GM21515 (cell line): ENCODE results near the gene MSI2.
A peak's percentile ranks its signal among the peaks of the same experiment; 100 is the strongest.

Source experiments
- ATAC-seq: cut with Tn5 transposase; IDR thresholded peaks from one replicate; pipeline ENCODE4 v1.9.1; 2021; ENCODE audit not compliant: unreplicated experiment

MSI2 gene

DNA sequence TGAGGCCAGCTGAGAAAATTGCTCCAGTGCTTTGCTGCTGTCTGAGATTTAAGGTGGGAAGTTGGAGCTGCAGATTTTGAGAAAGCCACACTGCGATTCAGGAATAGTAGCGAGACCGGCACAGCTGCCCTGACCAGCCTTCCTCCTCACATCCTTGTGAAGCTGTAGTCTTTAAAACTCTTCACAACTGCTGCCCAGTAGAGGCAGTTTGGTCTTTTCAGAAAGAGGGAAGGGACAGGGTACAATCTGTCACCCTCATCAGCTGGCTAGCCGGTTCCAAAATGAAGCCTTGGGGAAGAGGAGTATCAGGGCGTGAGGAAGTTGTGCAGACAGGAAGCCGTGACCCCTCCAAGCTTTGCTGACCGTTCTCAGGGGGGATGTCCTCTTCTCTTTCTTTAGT, 195.3 kb downstream of the MSI2 start:
- no peak for ATAC-seq

DNA sequence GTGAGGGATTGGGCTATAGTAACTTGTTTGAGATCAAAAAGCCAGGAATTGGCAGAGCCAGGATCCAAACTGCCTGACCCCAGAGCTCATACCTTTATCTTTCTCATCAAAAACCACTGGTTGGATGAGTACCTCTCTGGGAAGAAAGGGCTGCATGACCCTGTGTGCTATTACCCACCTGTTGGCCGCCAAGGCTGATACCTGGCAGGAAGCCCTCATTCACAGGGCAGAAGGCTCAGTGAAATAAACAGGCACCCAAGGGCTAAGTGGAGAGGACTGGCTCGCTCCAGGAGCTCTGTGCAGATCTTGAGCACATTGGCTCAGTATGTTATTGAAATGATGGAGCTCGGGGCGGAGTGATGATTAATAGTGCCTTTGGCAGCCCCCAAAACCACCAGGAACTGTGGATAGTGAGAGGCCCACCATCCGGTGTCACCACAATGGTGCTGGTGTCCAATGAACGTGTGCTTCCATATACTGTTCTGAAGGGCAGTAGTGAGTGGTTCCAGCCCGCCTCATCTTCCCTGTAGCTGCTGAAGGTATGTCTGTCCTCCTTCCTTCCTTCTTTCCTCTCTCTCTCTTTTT, 197.6 kb downstream of the MSI2 start:
- ATAC-seq = no peak

DNA sequence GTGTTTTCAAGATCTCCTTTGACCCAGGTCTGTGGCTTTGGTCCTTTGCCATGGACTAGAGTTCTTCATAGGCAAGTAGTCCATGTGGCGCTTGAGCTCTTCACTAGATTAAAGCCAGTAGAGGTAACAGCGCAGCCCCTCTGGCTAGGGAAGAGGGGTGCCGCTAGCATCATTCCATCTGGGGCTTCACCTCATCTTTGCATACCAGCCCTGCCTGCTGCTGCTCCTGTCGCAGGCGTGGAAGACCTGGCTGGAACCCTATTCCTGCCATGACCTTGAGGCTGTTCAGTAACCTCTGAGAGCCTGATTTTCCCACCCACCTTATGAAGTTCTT, 198.4 kb downstream of the MSI2 start:
- no peak for ATAC-seq

DNA sequence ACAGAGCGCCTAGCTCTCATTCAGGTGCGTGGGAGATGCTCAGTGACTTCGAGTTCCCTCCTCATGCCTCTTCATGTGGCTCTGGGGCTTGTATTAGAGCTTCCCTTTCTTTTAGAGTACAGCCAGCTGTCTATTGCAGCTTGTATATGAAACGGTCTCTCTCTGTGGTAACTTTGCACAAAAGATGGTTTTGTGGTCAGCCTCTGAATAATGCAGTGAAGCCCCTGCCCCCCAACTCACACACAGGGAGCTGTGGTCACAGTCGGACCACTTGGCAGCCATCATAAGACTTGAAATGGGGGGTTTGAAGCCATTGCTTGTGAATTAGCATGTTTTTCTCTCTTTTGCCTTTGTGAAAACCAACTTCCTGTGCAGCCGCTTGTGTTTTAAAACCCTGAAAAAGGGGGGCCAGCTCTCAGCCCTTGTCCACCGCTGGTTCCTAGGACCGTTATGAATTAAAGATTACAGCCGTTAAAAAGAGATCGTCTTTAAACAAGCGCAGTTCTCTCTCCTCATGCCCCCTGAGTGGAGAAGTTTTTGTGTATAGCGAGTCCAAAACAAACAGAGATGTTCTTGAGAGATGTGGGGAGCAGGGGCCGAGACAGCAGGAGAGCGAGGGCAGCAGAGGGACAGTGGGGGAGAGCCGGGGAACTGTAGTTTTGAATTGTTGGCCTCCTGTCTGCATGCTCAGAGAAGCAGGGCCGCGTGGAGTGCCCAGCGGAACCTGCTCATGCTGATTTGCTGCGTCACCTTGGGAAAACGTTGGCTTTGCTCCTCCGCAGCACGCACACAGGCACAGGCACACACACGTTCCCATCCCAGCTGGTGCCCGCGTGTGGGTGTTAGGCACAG, 199.0 kb downstream of the MSI2 start:
- ATAC-seq = peak; percentile 70

DNA sequence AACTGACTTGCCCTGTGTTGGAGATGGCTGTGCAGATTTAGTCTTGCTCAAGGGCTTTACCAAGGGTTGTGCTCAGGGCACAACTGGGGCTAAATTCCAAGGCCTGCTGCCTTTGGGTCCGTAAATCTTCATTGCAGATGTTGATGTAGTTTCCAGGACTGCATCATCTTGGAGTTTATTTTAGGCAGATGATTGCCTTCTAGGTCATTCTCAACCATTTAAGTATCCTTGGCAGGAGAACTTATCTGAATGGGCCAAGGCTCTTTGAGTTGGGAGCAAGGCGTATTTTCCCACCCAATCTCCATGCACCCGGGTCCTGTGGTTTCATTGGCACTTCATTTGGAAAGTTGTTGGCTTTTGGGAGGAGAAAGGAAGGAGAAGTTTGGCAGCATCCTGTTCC, 200.3 kb downstream of the MSI2 start:
- no peak for ATAC-seq

DNA sequence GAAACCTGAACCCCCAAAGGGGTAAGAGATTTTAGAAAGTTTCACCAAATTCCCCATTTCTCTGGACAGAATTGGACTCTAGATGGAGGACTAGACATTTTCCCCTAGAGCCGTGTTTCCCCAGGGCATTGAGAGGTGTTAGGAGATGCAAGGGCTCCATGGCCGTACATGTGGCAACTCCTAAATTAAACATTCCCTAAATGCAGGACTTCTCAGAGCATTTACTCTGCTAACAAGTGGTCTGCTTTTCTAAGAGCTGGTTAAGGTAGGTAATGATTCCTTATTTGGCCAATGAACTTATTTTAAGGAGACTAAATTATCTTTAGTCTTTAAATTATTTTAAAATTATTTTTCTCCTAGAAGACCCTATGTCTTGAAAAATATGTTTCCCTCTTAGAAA, 200.9 kb downstream of the MSI2 start:
- no peak for ATAC-seq

DNA sequence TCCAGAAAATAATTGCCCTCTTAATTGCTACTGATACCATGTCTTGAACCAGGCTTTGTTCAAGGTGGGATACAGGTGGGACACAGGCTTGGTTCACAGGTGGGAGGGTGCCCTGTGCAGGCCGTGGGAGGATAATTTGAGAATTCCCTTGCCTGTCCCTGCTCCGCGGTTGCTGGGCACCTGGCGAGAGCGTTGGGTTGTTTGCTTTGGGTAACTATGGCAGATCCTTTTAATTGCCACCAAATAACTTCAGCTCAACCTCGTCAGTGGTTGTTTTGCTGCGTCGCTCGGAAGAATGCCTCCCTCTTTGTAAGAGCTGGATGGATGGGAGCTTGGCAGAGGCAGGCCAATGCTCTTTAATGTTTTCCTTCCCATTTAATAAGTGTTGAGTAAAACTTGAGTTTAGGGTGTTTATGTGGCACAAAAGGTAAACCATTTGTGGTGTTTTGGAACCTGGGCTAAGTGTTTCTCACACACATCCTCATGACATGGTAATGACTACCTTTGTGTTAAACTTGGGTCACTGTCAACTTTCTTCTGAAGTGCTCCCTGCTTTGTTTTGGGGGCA, 202.5 kb downstream of the MSI2 start:
- no peak for ATAC-seq

DNA sequence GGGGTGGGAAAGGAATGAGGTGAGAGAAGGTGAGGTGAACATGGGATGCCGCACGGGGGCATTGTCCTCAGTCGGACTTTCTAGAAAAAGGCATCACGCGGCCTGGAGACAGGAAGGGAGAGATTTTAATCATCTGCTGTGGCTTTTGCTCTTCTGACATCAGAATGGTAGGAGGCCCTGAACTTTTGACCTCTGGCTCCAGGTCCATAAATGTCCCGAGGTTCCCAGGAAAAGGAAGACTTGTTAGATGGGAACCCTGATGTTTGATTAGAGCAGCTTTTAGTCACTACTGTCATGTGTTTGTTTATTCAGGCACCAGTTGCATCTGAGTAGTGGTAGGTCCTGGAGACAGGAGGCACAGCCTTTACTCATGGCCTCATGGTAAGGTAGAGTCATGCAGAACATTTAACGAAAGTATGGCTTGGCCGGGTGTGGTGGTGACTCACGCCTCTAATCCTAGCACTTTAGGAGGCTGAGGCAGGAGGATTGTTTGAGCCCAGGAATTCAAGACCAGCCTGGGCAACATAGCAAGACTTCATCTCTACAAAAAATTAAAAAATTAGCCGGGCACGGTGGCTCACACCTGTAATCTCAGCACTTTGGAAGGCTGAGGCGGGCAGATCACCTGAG, 203.1 kb downstream of the MSI2 start:
- ATAC-seq = no peak

DNA sequence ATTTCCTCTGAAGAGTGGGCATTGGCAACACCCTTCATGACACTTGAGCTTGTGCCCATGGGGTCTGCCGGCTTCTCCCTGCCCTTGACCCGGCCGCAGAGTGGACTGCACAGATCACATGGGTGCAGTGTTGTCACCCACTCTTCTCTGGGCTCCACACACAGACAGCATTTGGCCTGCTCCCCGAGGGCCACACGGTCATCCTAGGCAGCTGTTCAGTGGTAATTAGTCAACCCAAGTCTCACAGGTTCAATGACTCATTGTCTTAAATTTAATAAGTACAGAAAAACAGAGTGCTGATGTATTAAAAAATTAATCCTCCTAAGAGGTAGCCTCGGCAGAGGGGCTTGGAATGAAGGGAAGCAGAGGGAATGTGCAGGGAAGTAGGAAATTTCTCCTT, 204.8 kb downstream of the MSI2 start:
- no peak for ATAC-seq

DNA sequence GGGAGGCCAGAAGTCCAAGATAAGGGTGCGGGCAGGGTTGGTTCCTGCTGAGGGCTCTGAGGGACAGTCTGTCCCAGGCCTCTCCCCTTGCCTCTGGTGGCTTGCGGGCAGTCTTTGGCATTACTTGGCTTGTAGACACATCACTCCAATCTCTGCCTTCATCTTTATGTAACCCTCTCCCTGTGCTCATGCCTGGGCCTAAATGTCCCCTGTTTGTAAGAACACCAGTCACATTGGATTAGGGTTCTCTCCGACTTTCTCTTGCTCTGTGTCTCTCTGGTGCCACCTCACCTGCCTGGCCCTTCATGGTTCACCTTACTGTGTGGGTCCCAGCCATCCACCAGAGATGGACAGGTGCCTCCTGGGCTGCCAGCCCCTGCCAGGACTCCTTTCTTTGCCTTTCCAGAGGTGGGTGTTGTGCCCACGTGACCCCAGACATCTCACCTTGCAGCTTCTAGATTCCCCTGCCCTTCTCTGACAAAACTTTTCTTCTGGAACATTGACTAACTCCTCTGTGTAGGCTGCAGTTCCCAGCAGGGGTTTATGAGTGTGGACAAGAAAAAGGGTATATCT, 205.8 kb downstream of the MSI2 start:
- no peak for ATAC-seq

DNA sequence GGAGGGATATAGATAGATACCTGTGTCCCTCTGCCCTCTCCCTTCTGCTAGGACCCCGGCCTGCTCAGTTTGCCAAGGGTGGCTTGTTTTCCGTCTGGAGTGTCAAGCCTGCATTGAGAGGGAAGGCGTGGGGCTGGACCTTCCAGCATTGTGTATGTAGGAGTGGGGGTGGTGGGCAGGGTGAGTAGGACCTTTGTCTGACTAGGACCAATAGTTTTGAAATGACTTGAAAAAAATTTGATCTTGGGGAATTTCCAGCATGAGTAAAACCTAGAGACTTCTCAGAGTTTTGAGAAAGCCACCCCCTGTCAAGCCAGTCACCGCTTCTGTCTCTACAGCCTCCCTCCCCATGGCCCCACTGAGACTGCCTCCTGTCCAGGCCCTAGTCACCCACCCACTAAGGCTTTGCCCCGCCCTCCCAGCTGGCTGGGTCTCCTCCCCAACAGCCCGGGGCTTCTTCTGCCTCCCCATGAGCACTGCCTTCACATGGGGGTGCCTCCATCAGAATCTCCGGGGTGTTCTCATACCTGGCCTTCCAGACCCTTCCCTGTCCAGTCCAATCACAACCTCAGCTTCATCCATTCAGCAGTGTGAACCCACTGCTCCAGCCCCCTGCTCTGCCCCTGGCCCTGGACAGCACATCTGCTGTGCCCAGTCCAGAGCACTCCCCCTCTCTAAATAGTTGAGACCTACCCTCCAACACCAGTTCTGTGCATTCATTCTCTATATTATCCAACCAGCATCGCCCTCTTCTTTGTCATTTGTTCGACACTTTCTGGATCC, 207.0 kb downstream of the MSI2 start:
- ATAC-seq = peak; percentile 81

DNA sequence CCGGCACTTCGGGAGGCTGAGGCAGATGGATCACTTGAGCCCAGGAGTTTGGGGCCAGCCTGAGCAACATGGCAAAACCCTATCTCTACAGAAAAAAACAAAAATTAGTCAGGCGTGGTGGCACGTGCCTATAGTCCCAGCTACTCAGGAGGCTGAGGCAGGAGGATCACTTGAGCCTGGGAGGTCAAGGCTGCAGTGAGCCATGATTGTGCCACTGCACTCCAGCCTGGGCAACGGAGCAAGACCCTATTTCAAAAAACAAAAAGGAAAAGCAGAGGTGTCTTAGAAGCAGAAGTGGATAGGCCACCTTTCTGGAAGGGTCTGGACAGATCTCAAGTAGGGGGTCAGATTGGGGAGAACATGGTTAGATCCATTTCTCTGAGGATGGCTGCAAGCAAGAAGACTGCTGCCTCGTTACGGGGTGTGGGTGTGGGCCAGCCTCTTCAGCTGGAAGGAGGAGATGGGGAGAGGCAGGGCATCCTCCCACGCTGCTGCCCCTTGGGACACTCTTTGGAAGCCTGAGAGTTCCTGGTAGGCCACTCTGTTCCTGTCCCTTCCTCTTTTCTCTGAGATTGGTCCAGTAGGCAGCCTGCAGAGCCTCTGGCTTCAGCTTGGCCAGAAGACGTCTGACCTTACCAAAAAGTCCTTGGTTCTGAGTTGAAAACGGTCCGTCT, 208.0 kb downstream of the MSI2 start:
- ATAC-seq = no peak

DNA sequence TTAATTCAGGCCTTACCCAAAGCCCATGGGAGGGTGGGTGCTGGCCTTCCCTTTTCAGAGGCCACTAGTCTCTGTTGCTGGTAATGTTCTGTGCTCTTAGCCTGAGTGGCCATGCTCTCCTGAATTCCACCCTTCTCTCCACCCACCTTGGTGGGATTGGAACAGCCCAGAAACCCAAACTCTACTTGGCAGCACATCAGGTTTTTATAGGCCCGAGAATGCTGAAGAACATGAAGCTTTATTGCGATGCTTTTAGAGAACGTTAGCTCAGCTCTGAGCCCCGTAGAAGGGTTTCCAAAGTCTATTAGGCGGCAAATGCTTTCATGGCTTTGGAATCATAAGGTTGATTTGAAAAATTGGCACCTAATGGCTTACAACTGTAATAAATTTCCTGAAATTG, 209.3 kb downstream of the MSI2 start:
- ATAC-seq = no peak

DNA sequence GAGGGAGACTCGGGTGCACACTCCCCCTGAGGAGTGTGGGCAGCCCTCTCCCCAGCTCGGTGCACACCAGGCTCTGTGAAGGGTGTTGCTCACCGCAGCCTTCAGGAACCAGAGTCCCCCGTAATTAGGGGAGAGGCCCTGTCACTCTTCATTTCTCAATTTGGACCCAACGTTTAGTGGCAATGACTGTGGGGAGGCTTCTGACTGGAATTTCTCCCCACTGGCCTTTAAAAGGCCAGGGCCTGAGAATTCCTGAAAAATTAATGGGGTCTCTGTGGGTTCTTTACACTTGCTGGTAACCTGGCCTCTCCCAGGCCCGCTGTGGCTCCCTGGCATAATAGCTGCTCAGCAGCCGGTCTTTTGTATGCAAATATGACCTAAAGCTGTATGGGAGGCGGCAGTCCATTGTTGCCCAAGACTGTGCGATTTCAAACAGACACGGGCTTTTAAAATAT, 209.7 kb downstream of the MSI2 start:
- ATAC-seq = no peak

DNA sequence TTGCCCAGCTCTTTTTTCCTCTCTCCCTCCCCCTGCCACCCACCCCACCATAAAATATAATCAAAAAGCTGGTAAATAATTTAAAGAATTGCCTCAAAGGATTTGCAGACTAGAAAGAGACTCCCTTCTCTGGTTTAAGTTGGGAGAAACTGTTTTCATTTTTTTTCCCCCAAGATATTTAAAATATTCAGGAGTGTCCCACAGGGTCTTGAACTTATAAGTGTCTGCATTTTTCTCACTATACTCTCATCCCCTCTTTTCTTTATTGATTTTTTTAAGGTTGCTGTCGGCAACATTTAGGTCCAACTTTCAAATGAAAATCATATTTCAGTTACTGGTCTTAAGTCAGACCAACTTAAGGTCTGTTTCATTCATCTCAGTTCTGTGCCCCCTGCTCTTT, 210.2 kb downstream of the MSI2 start:
- no peak for ATAC-seq

DNA sequence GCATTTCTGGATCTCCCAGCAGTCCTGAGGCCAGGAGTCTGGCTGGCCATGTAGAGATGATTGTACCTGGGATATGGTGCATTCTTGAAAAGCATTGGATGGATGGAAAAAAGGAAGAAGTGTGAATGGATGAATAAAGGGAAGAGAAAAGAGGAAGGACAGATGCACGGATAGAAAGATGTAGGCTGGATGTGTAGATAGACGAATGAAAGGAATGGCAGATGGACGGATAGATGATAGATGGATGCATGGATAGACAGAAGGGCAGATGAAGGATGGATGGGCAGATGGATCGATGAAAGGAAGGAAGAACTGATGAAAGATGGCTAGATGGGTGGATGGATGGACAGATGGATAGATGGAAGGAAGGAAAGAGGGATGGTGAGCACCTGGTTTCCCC, 210.9 kb downstream of the MSI2 start:
- no peak for ATAC-seq

DNA sequence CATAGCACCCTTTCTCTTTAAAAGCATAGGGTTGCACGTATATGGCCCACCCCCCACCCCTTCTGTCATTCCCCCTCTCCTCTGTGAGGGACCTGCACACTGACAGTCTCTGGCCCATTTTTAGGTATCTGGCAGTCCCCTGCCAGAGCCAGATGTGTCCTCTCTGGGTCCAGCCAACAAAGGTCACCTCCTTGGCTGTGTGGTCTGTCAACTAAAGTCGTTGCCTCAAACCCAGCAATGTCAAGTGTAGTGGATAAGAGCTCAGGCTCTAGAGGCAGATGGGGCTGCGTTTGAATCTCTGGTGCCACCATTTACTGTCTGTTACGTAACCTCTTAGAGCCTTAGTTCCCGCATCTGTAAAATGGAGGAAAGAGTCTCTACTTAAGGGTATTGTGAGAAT, 211.5 kb downstream of the MSI2 start:
- no peak for ATAC-seq

DNA sequence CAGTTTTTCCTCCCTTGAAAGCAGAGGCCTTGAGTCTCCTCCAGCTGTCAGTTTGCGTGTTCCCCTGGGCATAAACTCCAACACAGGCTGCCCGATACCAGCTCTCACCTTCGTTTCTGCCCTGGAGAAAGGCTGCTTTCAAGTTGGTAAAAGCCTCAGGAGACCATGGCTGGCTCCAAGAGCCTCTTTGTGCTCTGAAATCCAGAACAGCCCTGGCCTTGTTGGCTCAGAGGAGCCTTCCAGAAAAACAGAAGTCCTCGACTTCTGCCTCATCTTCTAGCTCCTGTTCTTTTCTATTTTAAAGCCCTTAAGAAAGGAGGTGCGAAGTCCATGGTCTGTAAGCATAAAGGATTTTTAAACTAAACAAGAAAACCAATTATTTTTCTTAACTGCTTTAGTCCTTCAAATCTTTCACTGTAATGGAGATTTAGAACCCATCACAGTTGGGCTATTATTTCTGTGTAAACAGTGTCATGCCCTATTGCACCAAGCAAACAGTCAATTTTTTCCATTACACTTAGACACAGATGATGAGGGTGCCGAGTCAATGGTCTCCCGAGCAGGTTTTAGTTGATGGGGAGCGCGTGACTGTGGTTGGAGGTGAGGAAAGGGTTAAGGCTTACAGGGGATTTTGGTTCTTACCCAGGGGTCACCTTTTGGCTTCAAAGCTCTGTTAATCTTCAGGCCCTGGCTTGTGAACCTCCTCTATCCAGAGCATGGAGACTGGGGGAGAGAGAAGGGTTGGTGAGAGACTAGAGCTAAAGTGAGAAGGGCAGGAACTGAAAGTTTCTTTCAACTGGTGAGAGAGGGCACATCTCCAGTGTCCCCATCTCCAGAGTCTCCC, 212.8 kb downstream of the MSI2 start:
- no peak for ATAC-seq

DNA sequence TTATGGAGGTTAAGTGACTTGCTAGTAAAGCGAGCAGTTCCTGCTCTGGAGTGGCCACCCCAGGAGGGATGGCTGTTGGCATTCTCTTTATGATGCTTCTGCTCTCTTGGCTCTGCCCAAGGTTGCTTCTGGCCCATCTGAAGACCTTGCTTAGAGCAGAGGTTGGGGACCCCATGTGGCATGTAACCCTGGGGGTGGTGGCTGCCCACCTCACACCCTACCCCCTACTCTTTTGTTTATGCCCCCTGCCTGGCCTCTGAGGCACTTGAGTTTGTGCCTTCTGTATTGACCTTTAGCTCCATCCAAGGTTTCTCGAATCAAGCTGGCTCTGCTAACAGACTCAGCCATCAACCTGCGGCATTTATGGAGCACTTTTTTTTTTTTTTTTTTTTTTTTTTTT, 214.6 kb downstream of the MSI2 start:
- no peak for ATAC-seq
